Measurements from ENCODE around the gene ARHGAP40. TPM values are rescaled to one million over a fixed set of nuclear protein-coding genes. Genes with fewer than 3 reads are reported as not detected.
A peak's percentile ranks its signal among the peaks of the same experiment; 100 is the strongest.

Gene ARHGAP40
- total and polyA plus RNA-seq, 2 donors (not counting 1 experiment from before 2014, with no cell fraction given) = not detected

GRCh38 chr20:38635721-38636288, 34.2 kb downstream of the ARHGAP40 start:
- Histone ChIP-seq H3K9ac (ENCODE audit: insufficient read depth, low read length) (no peak overlapping the region), H3K4me2 (ENCODE audit: extremely low read depth, insufficient read depth, low read length) (no peak overlapping the region), H2AFZ (ENCODE audit: low read length) (no peak overlapping the region), H4K20me1 (ENCODE audit: control insufficient read depth, extremely low read depth, insufficient read depth, low read length) (no peaks in the 10 kb centered on the region), H3K79me2 (ENCODE audit: control insufficient read depth, insufficient read depth, low read length) (no peaks in the 10 kb centered on the region), H3K9me3 (ENCODE audit: control insufficient read depth, insufficient read depth, low read depth, low read length) (no peaks in the 10 kb centered on the region), H3K4me3 (replicated peaks in 1 of 4; ENCODE audit: control extremely low read depth in 1 of 4, insufficient read depth in 1 of 4, low read depth in 3 of 4, low read length in 4 of 4) (no peak overlapping the region), H3K4me1 (ENCODE audit: control insufficient read depth, extremely low read depth, insufficient read depth, low read length) (no peaks in the 10 kb centered on the region), H3K27me3 (ENCODE audit: control insufficient read depth, insufficient read depth, low read length) (no peaks in the 10 kb centered on the region), H3K36me3 (ENCODE audit: control insufficient read depth, insufficient read depth, low read length) (no peaks in the 10 kb centered on the region), H3K27ac (ENCODE audit: insufficient read depth, low read length) (no peak overlapping the region)
- peak; percentile 24 to 51 for DNase-seq (ENCODE audit: low read depth in 2 of 2)
- TF ChIP-seq EZH2 (IDR thresholded peaks at IDR 0.05; ENCODE audit: low read length, missing control alignments) (no peak), CTCF (conservative IDR thresholded peaks at IDR 0.05 in 1 of 2, IDR thresholded peaks at IDR 0.05 in 1 of 2; ENCODE audit: low read depth in 1 of 2, low read length in 2 of 2) (no peak)

DNA sequence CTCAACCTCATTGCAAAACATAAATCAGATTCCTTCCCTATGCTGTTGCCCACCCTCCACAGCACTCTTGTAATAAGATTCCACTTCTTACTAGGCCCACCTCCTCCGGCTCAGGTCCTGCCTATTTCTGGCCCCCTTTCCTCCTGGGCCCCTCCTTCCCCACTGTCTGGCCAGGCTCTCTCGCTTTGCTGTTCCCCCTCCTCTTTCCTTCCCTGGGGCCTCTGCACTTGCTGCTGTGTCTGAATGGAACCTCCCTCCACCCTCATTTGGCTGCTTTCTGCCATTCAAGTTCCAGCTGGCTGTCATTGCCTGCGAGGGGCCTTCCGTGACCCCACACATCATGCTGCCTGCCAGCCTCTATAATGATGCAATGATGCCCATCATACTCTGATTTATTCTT, 38.9 kb downstream of the ARHGAP40 start:
- no peak overlapping the region for H3K9ac ChIP-seq (ENCODE audit: insufficient read depth, low read length)
- H3K36me3 ChIP-seq (ENCODE audit: control insufficient read depth, insufficient read depth, low read length) = no peaks in the 10 kb centered on the region
- no peak overlapping the region for H2AFZ ChIP-seq (ENCODE audit: low read length)
- H3K27me3 ChIP-seq (ENCODE audit: control insufficient read depth, insufficient read depth, low read length) = peaks cover 5% of the 10 kb centered on the region
- DNase-seq (ENCODE audit: low read depth in 2 of 2) = no peak
- H4K20me1 ChIP-seq (ENCODE audit: control insufficient read depth, extremely low read depth, insufficient read depth, low read length) = no peaks in the 10 kb centered on the region
- H3K27ac ChIP-seq (ENCODE audit: insufficient read depth, low read length) = no peak overlapping the region
- H3K4me2 ChIP-seq (ENCODE audit: extremely low read depth, insufficient read depth, low read length) = no peak overlapping the region
- no peaks in the 10 kb centered on the region for H3K4me1 ChIP-seq (ENCODE audit: control insufficient read depth, extremely low read depth, insufficient read depth, low read length)
- no peak overlapping the region for H3K4me3 ChIP-seq (replicated peaks in 1 of 4; ENCODE audit: control extremely low read depth in 1 of 4, insufficient read depth in 1 of 4, low read depth in 3 of 4, low read length in 4 of 4)
- no peaks in the 10 kb centered on the region for H3K9me3 ChIP-seq (ENCODE audit: control insufficient read depth, insufficient read depth, low read depth, low read length)
- TF ChIP-seq EZH2 (IDR thresholded peaks at IDR 0.05; ENCODE audit: low read length, missing control alignments) (no peak), CTCF (conservative IDR thresholded peaks at IDR 0.05 in 1 of 2, IDR thresholded peaks at IDR 0.05 in 1 of 2; ENCODE audit: low read depth in 1 of 2, low read length in 2 of 2) (no peak)
- no peaks in the 10 kb centered on the region for H3K79me2 ChIP-seq (ENCODE audit: control insufficient read depth, insufficient read depth, low read length)

DNA sequence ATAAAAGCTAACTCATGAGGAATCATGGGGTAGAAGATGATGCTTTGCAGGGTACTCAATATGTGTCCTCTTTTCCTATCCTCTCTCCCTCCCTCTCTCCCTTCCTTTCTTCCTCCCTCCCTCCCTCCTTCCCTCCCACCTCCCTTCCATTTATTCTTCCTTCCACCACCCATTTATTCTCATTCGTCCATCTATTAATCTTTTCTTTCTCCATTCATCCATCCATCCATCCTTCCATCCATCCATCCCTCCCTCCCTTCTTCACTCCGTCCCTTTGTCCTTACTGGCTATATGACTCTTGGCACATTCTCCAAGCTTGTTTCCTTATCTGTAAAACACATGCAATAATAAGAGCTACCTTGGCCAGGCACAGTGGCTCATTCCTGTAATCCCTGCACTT, 40.9 kb downstream of the ARHGAP40 start:
- Histone ChIP-seq H3K4me1 (ENCODE audit: control insufficient read depth, extremely low read depth, insufficient read depth, low read length) (no peaks in the 10 kb centered on the region), H4K20me1 (ENCODE audit: control insufficient read depth, extremely low read depth, insufficient read depth, low read length) (no peaks in the 10 kb centered on the region), H3K4me2 (ENCODE audit: extremely low read depth, insufficient read depth, low read length) (no peak overlapping the region), H3K79me2 (ENCODE audit: control insufficient read depth, insufficient read depth, low read length) (no peaks in the 10 kb centered on the region), H3K36me3 (ENCODE audit: control insufficient read depth, insufficient read depth, low read length) (no peaks in the 10 kb centered on the region), H3K9ac (ENCODE audit: insufficient read depth, low read length) (no peak overlapping the region), H3K9me3 (ENCODE audit: control insufficient read depth, insufficient read depth, low read depth, low read length) (no peaks in the 10 kb centered on the region), H3K4me3 (replicated peaks in 1 of 4; ENCODE audit: control extremely low read depth in 1 of 4, insufficient read depth in 1 of 4, low read depth in 3 of 4, low read length in 4 of 4) (no peak overlapping the region), H2AFZ (ENCODE audit: low read length) (no peak overlapping the region), H3K27ac (ENCODE audit: insufficient read depth, low read length) (no peak overlapping the region), H3K27me3 (ENCODE audit: control insufficient read depth, insufficient read depth, low read length) (peaks cover 12% of the 10 kb centered on the region)
- DNase-seq (ENCODE audit: low read depth in 2 of 2) = no peak
- no peak for TF ChIP-seq EZH2 (IDR thresholded peaks at IDR 0.05; ENCODE audit: low read length, missing control alignments)
- TF ChIP-seq CTCF (conservative IDR thresholded peaks at IDR 0.05 in 1 of 2, IDR thresholded peaks at IDR 0.05 in 1 of 2; ENCODE audit: low read depth in 1 of 2, low read length in 2 of 2) = no peak
